NCI-H1105 treated with DMSO at 0.1 percent for 48 hours (cell line): ENCODE results near the gene MAP4K4.

Experiments used
- DNase-seq: peaks from one replicate; lab custom pipeline; 2025; lab: John Stamatoyannopoulos, UW

The MAP4K4 gene

DNA sequence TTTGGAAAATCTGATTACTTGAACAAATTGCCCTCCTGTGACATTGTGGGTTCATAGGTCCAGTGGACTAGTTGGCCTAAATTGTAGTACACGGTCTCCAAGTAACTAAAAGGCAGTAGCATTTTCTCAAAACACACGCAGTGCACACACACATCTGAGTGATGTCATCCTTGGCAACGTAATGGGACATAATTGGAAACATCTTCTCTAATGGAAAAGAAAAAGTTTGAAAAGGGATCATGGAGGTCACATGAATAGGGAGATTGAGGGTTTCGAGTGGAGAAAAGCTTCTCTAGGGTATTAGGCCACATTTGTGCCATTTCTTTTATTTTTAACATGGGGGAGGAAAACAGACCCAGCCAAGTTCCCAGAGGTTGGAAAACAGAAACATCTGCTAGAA lies 93.3 kb downstream of the MAP4K4 start:
- DNase-seq: no peak

DNA sequence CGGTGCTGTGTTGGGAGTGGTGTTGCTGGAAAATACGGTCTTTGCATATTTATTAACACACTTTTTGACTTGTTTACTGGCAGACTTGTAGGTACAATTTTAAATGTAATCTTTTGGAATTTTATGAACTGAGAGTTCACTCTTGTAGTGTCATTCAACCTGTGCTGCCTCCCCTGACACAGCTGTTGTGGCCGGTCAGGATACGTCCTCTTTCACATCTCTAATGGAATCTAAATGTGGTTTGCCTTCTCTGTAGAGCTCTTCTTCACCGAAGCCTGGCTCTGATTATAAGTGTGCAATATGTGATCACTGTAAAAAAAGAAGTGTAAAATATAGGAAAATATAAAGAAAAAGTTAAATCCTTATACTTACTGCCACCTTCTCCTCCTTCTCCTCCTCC lies 94.7 kb downstream of the MAP4K4 start:
- no peak for DNase-seq

DNA sequence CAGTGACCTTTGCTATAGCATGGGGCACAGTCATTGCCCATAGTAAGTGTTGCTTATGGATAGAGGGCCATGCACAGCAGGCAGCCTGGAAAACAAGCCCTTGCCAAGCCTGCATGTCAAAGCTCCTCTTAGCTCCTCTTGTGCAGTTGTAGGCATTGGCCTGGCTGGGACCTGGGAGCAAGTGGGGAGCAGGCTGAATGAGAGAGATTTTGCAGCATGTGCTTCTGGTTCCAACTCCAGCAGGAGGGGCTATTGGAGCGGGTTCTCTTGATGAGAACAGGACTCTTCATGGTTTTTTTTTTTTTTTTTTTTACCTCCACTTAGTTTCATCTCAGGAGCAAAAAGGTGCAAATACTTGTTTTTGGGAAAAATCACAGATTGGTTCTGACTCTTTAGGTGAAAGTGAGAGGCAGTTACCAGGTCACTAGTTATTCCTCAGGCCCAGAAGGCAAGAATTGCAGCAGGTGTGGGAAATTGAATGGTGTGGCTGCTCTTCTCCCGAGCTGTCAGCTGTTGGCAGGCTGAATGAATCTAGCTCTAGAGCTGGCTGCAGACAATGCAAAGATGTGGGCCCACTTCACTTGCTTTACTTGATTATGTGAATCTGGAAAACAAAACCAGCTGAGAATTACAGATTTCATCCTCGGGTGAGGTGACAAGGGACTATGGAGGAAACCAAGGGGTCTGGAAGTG lies 95.9 kb downstream of the MAP4K4 start:
- DNase-seq: peak; percentile 36

DNA sequence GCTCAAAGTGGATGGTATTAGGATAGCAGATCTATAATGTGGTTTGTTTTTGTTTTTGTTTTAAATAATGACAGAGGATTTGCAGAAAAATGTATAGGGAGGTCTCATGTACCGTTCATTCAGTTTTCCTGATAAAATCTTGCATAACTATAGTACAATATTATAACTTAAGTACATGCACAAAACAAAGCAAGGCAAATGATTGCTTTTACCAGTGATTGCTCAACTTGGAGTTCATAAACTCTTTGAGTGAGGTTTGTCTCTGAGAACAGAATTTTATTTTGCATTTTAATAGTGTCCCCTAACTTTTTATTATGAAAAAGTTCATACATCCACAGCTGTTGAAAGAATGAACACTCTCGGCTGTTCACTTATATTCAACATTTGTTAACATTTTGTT lies 96.6 kb downstream of the MAP4K4 start:
- no peak for DNase-seq

DNA sequence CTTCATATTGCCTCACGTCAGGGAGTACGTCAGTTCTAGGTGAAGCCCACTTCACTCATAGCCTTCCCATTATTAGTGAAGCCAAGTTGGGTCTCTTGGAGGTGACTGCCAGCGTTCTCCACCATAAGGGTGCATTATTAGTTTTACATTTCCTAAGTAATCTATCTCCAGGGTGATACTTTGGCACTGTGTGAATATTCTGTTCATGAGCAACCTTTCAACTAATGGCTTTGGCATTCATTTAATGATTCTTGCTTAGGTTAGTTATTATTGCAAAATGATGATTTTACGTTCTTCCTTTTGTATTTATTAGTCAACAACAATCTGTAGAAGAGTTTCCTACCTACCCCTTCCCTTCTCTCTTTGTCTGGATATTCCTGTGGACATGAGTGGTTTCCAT lies 97.5 kb downstream of the MAP4K4 start:
- DNase-seq: no peak

DNA sequence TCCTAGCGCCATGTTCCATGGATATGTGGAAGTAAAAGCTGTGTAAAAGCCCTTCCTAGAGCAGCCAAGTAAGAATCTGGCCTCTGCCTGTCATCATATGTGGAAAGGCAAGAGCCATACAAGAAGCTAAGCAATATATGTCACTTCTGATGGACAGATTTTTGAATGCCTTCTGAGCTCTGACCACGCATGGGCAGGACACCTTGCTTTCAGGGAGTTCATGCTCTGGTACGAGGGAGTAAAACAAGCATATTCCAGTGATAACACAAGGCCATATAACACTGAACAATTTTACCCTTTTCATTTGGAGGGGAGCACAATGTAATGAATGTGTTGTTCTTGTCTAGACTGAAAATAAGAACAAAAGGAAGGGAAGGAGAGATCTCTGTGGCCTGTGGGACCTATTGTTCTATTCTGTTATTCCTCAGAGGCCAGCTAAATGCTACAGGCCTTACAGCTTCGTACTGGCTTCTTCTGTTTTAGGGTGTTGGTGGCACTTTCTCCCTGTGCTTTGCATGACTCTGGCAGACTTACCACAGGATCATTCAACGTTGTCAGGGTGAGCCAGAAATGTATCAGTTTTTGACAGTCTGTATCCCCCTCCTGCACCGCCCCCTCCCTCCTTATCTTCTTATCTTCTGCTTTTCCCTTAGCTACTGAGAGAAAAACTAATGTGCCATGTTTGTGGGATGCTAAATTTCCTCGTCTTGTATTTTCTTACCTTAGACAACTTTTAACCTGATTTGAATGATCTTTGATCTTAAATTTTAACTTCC lies 99.5 kb downstream of the MAP4K4 start:
- DNase-seq: no peak

DNA sequence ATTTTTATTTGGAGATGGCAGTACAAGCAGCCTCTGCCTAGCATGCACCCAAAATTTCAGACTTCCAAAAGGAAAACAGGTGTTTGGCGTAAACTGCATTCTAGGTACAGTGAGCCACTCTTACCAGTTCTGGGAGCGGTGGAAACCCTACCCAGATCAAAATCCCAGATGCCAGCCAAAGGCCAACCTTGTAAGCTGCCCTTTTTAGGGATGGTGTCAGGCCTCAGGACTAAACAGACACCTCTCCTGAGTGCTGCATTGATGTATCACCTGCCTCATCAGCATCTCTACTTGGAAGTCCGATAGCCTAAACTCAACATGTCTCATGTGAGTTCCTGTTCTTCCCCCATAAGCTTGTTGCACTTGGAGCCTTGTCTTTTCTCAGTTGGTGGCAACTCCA lies 104.0 kb downstream of the MAP4K4 start:
- no peak for DNase-seq

DNA sequence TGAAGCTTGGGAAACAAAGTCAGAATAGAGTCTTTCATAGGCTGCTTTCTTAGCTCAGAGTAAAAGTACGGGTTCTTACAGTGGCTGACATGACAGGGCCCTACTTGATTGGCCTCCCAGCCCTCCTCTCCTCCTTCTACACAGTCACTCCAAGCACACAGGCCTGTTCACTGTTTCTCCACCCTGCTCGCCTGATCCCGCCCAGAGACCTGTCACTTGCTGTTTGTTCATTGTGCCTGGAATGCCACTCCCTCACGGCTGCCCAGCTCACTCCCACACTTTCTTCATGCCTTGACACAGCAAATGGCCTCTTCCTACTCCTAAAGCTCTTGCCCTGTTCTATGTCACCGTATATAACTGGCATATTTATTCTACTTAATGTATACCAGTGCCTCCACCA lies 104.8 kb downstream of the MAP4K4 start:
- DNase-seq: no peak

DNA sequence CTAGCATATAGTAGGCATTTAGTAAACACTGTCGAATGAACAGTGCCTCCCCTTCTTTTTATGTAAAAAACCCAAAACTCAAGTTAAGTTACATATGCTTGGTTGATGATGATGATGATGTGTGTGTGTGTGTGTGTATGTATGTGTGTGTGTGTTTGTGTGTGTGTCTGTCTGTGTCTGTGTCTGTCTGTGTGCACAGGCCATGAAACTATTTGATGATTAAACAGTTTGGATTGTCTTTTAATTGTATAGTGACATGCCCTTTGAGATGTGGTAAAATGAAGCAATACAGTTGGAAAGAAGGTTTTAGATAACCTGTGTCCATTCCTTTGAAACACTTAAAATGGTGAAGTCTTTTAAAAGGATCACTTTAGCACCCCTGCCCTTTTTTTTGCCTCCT lies 105.6 kb downstream of the MAP4K4 start:
- no peak for DNase-seq

DNA sequence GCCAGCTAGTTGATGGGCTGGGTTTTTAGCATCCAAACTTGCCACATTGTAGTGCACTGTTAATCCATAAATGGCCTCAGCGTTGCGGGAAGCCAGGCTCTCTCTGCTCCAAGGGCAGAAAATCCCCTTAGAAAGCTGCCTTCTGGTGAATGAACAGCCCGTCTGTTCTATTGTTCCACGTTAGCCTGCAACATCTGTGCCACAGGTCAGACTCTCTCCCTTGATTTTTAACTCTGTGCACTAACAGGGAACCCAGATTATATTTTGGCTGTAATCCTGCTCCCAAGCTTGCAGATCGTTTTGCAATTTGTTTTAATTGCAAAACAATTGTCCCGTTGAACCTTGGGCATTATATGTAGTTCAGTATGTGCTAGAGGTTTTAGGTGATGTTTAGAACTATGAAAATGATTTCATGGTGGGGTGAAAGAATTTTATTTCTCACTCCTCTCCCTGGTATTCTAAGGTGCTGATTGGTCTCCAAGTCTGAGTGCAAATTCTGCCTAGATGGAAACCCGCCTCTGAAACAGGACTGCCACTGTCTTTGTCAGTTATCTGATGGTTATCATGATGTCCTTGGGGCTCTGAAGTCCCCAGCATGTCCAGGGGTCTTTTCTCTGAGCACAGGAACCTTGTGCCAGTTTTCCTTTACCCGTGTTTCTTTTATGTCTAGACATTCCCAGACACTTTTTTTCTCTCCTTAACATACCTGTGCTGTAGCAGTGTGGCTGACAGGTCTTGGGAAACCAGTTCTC lies 106.6 kb downstream of the MAP4K4 start:
- no peak for DNase-seq

DNA sequence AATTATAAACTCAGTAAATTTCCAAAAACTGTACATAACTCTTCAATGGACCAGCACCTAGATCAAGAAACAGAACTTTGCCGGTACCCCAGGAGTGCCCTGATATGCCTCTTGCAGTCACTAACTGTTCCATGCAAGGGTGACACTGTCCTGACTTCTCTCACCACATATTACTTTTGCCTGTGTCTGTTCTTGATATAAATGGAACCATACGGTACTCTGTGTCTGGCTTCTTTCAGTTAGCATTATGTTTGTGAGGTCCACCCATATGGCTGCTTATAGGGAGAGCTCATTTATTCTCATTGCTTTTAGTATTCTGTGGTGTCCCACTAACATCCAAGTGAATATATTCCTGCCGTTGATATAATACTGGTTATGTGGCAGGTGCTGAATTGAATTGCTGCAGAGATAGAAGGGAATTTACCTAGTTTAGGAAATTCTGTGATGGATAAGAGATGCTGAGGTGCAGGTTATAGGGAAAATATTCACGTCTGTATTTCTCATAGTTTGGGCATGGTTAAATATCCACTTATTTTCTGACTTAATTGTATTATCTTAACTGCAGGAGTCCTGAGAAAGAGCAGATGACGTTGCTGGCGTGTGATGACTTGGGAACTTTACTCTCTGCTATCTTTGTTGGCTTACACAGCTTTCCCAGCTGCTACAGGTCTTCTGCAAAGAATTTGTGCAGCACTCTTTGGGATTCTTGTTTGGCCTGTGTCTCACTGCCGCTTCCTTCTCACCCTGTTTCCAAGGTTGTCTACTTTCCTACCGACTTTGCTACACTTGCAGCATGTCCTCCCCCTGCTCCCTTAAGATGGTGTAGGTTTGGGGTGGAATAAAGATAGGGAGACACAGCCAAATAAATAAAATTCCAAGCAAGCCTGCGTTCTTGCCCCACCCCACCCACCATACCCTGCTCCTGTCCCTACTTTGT lies 107.9 kb downstream of the MAP4K4 start:
- no peak for DNase-seq

DNA sequence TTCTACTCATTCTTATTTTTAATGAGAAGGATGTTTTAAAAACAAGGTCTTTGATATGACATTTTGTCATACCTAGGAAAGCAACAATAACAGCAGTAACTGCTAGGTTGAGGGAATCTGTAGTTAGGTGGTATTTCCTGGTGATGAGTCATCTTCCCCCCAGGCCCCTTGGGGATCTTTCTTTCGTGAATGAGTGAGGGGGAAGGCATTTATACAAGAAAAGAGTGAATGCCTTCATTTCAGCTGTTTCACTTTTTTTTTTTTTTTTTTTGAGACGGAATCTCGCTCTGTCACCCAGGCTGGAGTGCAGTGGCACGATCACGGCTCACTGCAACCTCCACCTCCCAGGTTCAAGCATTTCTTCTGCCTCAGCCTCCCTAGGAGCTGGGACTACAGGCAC lies 108.6 kb downstream of the MAP4K4 start:
- DNase-seq: no peak

DNA sequence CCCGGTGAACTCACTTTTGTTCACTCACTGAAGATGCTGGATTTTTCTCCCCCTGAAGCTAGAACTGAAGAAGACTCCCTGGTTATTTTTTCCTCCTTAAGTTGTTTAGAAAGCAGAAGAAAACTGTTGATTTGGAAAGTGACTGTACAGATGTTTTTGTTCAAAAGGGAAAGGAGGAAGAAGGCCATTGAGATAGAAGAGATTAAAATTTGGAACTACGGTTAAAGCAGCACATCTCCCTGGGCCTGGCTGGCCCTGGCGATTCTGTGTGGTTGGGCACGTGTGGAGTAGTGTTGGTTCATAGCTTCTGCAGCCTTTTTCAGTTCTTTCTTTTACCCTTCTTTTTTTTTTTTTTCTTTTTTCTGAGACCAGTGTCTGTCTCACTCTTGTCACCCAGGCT lies 109.2 kb downstream of the MAP4K4 start:
- DNase-seq: no peak

DNA sequence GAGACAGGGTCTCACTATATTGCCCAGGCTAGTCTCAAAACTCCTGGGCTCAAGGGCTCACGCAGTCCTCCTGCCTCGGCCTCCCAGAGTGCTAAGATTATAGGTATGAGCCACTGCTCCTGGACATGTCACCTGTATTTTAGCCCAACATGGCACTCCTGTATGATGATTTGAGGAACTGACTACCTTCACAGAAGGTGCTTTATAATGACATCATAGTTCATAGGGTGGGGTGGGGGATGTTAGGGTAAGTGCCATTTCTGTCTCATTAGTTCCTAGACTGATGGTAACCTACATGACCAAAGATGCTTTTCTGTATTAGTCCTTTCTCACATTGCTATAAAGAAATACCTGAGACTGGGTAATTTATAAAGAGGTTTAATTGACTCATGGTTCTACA lies 109.7 kb downstream of the MAP4K4 start:
- DNase-seq: no peak

DNA sequence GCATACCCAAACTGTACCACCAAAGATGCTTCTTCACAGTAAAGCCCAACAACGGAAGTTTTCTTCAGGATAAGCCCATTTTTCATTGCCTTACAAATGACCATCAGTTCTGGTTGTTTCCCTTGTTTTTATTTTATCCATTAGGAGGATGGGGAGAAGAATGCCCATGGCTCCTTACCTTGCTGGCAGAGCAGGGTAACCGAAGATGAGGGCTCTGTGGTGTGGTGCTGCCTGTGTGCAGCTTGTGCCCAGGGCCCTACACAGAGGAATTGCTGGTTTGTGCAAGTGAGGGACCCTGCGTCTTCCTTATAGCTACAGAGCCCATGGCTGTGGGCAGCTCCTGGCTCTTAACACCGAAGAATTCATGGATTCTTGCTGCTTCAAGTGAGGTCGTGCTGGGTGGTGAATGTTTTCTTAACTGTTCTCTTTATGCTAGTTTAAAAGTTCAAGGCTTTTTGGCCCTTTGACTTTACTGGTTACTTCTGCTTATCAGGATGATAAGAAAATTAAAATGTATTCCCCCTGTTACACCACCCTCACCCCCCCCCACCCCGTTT lies 110.6 kb downstream of the MAP4K4 start:
- DNase-seq: no peak

DNA sequence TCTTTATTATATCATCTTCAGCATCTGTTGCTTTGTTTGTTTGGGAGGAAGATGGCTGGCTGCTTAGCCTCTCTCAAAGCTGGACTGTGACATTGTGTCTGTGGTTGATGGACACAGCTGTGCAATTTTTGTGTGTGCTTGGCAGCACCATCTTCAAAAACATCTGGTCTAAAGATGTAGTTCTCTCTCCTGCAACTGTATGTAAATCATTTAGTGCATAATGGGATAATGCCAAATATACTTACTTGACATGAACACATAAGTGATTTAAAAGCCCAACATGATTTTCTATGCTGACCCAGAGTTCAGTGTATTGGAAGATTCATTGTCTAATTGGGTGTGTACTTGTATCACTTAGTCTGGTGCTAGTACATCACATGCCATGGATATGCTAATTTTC lies 112.2 kb downstream of the MAP4K4 start:
- DNase-seq: no peak

DNA sequence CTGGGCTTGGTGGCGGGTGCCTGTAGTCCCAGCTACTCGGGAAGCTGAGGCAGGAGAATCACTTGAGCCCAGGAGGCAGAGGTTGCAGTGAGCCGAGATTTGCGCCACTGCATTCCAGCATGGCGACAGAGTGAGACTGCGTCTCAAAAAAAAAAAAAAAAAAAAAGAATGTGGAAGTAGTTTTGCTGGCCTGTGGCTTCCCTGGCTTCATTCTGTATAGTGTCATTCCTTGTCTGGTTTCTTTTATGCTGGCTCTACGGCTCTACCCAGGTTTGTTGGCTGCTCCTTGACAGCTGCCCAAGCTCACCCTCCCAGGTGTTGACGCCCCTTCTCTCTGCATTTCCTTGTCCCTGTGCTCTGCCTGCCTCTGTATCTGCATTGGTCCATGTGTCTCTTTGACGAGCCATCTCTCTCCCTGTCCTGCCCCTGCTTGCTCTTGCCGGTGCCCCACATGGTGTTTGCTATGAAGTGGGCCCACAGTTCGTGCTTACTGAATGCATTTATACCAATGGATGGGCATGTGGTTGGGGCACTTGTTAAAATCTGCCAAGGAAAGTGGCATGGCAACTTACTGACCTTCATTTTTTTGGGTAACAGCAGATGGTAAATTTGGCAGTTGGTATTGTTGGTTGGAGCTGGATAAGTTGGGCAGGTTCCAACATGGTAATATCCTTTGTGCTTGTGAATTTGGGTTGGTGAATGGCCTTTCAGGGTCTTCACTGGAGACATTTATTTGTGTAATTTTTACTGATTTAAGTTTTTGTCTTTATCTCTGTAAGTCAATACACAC lies 113.9 kb downstream of the MAP4K4 start:
- DNase-seq: peak; percentile 73

DNA sequence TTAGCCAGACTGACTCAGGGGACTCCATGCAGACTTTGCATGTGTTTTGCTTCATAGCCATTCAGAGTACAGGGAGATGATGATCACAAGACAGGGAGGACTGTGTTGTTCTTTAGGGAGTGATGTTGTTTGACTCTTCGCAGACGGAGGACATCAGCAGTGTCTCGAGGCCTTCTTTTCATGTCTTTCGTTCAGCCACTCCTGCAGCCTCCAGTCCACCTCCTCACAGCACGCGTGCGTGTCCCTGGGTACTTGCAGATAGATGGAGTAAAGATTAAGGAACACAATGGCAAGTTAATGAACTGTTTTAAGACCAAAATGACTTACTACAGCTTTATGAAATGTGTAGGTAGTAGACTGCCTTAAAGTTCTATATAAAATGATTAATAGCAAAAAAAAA lies 114.7 kb downstream of the MAP4K4 start:
- DNase-seq: no peak

DNA sequence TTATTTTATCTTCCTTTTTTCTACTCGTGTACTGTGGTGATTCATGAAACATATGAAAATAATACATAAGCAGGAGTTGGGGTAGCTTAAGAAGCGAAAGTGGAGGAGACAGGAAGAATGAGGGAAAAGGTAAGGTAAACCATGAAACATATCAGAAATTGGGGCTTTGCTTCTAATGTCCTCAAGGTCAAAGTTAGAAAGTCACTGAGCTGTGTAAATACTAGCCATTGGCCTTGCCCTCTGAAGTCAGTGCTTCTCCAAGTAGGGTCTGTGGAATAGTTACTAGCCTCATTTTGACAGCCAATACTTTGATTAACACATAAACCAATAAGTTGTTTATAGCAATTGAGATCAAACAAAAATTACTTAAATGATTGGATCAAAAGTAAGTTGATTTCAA lies 117.2 kb downstream of the MAP4K4 start:
- no peak for DNase-seq

DNA sequence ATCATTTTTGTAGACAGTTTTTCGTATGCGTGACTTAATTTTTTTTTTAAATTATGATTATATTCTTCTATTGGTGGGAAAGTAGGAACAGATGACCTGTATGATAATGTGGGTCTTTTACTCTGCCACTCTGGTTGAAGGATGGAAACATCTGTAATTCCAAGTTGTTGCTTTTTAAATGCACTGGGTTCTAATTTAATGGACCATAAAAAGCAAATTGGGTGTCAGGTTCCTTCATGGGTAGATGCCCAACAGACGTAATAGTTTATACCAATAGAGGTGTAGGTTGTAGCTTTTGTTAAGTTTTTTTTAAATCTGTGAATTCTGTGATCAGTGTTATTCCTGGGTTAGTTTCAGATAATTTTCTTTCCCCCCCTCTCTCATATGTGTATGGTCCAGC lies 117.6 kb downstream of the MAP4K4 start:
- DNase-seq: peak; percentile 11
